ENCODE measurements around the gene TCF19.
A peak's percentile ranks its signal among the peaks of the same experiment; 100 is the strongest.
"Not testable (repeated sequence)": the region's sequence is repeated elsewhere in the genome, so short reads cannot be mapped to it uniquely, and the experiment has no call there.

TCF19 gene

DNA sequence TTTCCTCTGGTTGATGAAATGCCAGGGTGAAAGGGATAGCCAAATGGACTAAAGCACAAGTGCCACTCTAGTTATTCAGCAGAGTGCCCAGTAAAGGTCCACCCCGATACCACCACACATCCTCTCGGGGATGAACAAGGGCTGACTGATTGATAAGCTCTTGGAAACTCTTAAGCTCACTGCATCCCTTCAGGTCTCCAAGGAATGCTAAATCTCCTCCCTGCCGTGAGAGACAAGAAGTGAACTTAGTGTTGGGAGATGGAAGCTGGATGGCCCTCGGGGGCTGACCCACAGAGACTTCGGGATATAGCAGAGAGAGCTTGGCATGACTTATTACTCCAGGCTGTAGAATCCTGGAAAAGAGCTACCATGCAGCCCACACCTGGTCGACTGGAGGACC is 25.5 kb downstream of the TCF19 start:
- not testable (repeated sequence) for DNase-seq

DNA sequence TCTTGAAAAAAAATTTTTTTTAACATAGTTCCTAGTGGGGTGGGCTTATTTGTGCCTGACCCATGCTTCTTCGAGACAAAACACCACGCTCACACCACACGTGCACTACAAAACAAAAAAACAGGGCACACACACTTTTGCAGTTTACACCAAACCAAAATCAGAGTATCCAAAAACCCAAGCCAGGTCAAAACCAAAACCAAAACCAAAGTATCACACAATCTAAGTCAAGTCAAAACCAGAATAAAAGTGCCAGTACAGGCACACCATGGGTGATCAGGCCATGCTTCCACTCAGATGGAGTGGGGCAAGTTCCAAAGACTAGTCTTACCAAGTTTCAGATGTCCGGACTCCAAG is 27.3 kb downstream of the TCF19 start:
- not testable (repeated sequence) for DNase-seq

DNA sequence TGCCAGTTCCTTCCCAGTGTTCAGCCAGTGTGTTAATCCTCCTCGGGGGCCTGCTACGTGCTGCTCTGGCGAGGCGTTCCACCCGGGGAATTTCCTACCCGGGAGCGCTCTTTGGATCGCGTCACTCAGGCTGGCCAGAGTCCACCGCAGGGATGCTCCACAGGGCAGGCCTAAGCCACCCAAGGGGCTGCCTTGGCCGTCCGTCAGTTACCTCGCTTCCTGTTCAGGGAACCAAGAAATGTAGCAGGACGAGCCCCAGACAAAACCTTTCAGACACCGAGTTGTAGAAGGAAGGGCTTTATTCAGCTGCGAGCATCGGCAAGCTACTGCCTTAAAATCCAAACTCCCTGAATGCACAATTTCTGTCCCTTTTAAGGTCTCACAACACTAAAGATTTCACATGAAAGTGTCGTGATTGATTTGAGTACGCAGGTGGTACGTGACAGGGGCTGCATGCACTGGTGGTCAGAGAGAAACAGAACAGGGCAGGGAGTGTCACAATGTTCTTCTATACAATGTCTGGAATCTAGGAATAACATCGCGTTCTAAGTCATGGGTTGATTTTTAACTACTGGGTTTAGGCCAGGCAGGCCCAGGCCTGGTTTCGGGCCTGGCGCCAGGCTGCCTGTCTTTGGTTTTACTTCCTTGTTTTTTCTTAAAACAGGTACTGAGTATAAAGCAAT is 27.8 kb downstream of the TCF19 start:
- DNase-seq, result peak; percentile 39

DNA sequence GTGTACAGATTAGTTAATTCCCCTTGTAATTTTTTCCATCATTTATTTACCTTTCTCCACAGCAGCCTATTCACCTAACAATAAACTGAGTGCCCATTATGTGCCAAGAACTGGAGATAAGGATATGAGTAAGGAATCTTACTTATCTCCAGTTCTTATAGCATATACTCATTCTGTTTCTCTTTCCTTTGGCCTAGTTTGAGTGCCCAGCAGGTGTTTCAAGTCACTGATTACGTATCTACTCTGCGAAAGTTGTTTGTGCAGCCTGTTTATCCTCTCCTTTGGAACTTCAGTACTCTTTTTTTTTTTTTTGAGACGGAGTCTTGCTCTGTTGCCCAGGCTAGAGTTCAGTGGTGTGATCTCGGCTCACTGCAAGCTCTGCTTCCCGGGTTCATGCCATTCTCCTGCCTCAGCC is 29.4 kb downstream of the TCF19 start:
- no peak for DNase-seq

DNA sequence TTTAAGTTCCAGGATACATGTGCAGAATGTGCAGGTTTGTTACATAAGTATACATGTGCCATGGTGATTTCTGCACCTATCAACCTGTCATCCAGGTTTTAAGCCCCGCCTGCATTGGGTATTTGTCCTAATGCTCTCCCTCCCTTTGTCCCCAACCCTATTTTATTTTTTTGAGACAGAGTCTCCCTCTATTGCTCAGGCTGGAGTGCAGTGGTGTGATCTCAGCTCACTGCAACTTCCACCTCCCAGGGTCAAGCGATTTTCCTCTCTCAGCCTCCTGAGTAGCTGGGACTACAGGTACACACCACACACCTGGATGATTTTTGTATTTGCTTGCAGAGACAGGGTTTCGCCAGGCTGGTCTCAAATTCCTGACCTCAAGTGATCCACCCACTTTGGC is 30.8 kb downstream of the TCF19 start:
- DNase-seq, result not testable (repeated sequence)

DNA sequence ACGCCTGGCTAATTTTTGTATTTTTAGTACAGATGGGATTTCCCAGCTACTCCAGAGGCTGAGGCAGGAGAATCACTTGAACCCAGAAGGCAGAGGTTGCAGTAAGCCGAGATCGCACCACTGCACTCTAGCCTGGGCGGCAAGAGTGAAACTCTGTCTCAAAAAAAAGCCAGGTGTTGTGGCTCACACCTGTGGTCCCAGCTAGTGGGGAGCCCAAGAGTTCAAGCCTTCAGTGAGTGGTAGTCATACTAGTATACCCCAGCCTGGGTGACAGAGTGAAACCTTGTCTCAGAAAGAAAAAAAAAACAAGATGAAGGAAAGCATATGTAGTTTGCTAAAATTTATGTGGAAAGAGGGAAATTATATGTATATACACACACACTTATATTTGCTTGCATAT is 32.1 kb downstream of the TCF19 start:
- peak; percentile 90 for DNase-seq

DNA sequence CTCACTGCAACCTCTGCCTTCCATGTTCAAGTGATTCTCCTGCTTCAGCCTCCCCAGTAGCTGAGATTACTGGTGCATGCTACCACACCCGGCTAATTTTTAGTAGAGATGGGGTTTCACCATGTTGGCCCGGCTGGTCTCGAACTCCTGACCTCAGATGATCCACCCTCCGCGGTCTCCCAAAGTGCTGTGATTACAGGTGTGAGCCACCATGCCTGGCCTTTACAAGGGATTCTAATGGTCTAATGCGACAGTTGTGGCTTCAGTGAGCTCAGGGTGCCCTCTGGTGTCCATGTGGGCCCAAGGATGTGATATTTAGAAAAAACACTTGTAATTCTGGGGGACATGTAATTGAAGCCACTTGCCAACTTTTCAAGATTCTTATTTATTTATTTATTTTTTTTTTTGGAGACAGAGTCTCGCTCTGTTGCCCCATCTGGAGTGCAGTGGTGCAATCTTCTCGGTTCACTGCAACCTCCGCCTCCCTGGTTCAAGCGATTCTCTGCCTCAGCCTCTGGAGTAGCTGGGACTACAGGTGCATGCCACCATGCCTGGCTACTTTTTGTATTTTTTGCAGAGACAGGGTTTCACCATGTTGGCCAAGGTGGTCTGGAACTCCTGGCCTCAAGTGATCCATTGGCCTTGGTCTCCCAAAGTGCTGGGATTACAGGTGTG is 34.2 kb downstream of the TCF19 start:
- DNase-seq, result peak; percentile 90

DNA sequence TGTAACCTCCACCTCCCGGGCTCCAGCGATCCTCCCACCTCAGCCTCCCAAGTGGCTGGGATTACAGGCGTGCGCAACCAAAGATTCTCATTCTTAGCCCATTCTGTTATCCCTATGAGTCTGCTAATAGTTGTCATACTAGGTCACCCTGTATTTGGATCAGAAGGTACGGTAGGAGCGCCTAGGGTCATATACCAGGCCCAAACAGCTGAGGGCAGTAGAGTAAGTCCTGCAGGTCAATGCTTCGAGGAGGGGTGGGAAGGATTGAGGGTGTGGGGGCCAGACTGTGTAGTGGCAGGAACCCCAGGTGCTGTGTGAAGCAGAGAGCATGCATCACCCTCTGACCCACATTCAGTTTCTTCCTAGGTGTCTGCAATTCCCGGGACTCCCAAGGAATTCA is 34.8 kb downstream of the TCF19 start:
- DNase-seq, result no peak

DNA sequence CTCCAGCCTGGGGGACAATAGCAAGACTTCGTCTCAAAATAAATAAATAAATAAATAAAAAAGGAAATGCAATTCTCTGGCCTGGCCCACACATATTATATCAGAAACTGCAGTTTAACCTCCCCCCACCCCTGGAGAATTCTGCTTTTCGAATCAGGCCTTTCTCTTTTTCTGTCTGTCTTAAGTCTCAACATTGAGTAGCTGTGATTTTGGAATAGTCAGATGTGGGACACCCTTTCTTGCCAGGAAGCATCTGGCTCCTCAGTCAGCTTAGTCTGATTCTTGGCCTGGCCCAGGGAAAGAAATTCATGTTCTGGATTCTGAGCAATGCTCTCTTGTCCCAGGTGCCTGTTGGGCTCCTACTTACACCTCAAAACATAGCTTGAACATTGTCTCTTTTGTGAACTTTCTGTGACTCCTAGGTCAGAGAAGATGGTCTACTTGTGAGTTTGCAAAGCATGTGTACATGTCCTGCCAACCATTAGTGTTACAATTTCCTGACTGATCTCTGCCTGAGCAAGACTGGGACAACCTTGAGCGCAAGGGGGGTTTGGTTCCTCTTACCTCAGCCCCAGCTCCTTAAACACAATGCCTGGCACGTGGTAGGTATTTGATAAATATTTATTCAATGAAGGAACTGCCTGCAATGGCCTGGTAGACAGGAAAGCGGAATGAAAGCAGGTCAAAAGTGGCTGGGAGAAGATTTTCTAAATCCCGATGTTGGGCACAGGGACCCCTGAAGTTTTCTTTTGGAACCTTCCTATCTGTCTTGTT is 35.9 kb downstream of the TCF19 start:
- DNase-seq, result no peak

DNA sequence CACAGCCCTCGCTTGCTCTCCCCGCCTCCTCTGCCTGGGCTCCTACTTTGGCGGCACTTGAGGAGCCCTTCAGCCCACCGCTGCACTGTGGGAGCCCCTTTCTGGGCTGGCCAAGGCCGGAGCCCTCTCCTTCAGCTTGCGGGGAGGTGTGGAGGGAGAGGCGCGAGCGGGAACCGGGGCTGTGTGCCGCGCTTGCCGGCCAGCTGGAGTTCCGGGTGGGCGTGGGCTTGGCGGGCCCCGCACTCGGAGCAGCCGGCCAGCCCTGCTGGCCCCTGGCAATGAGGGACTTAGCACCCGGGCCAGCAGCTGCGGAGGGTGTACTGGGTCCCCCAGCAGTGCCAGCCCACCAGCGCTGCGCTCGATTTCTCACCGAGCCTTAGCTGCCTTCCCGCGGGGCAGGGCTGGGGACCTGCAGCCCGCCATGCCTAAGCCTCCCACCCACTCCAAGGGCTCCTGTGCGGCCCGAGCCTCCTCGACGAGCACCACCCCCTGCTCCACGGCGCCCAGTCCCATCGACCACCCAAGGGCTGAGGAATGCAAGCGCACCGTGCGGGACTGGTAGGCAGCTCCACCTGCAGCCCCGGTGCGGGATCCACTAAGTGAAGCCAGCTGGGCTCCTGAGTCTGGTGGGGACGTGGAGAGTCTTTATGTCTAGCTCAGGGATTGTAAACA is 37.1 kb downstream of the TCF19 start:
- DNase-seq, result not testable (repeated sequence)

DNA sequence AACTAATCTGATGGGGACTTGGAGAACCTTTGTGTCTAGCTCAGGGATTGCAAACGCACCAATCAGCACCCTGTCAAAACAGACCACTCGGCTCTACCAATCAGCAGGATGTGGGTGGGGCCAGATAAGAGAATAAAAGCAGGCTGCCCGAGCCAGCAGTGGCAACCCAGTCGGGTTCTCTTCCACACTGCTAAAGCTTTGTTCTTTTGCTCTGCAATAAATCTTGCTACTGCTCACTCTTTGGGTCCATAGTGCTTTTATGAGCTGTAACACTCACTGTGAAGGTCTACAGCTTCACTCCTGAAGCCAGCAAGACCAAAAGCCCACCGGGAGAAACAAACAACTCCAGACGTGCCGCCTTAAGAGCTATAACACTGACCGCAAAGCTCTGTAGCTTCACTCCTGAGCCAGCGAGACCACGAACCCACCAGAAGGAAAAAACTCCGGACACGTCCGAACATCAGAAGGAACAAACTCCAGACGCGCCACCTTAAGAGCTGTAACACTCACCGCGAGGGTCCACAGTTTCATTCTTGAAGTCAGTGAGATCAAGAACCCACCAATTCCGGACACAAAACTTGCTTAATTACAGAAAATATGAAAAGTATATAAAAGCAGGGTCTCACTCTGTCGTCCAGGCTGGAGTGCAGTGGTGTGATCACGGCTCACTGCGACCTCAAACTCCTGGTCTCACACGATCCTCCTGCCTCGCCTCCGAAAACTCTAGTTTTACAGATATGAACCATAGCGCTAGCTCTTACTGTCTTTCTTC is 38.0 kb downstream of the TCF19 start:
- DNase-seq, result not testable (repeated sequence)

DNA sequence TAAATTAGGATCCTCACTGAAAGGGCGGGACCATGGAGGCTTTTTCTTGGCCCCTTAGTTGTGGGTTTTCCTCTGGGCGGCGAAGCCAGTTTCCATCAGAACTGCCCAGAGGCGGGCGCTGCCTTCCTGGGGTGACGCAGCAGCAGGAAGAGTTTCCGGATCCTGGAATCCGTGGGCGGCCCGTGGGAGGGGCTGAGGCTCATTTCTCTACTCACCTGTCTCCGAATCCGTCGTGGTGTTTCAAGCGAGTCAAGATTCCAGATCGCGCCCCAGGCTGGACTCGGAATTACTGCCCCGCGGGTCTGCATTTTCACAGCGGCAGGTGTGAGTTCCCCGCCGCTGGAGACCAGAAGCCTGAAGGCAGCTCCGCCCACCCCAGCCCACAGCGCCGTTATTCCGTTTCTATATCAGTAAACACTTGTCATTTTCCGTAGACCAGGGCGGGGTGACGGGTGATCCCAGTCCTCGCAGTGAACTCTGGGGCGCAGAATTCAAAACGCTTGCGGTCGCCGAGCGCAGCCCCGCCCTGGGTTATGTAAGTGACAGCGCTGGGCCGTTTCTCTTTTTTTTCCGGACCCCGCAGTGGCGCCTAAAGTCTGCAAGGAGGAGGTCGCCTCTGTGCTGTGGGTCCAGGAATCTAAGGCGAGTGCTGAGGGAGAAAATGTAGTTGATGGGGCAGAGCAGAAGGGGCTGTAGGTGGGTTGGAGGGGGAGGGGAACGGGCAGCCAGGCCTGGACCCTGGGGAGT is 39.3 kb downstream of the TCF19 start:
- peak; percentile 96 for DNase-seq

DNA sequence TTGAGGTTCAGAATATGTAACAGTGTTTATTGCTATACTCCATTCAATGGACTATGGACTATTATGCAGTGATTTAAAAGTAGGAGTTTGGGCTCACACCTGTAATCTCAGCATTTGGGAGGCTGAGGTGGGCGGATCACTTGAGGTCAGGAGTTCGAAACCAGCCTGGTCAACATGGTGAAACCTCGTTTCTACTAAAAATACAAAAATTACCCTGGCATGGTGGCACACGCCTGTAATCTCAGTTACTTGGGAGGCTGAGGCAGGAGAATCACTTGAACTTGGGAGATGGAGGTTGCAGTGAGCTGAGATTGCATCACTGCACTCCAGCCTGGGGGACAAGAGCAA is 40.7 kb downstream of the TCF19 start:
- DNase-seq, result not testable (repeated sequence)

DNA sequence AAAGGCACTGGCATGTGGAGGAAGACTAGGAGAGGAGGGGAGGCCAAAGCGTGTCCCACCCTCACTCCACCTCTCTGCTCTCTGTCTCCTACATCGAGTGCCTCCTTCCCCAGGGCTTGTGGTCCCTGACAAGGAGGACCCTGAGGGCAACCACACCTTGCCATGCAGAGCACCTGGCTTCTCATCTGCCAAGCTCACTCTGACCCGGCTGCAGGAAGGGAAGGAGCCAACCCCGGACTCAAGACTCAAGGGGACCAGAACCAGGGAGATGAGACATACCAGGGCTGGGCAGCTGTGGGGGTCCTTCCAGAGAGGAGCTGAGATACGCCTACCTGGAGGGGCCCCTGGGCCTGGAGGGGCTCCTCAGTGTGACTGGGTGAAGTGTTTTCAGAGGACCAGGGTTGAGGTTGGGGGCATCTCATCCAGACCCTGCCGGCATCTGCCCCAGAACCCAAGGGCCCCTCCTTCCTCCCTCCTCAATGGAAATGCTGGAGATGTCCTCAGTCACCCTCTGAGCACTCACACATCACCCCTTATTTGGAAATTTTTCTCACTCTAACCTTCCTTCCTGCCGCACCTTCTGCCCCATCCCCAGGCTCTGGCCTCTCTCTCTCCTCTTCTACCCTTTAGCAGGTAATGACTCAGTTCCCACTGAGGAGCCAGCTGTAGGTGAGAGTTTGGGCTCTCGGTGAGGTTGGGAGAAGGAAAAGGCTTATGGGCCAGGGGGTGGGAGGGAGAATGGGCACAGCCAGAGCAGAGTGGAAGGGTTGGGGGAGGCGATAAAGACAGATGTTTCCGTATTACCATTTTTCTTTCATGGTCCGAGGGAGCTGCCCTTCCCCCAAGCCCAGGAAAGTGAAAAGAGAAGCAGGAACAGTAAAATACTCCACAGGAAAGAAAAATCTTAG is 44.1 kb downstream of the TCF19 start:
- peak; percentile 50 for DNase-seq

DNA sequence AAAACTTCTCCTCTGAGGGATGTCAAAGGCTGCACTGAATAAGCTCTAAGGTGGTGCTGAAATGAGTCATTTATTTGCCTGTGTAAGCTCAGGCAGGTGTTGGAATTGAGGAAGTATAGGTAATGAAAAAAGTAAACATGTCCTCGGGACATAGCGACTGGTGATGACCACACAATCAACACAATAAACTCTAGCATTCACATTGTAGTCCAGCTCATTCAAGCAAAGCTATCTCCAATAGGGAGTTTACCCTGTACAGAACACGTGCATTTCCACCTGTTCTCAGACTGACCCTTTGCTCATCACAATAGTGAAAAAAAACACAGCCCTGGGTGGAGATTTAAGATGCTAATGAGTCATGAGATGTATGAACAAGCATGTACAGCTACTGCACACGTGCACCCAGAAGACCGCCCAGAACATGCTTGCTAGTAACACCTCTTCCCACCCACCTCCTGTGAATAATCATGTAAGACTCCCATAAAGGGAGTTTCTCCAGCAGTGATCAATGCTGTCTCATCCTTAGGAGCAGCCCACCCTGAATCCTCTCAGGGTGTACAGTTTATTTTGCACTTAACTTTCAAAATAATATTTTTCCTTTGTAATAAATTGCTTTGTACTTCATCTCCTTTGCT is 45.1 kb downstream of the TCF19 start:
- DNase-seq, result peak; percentile 83

DNA sequence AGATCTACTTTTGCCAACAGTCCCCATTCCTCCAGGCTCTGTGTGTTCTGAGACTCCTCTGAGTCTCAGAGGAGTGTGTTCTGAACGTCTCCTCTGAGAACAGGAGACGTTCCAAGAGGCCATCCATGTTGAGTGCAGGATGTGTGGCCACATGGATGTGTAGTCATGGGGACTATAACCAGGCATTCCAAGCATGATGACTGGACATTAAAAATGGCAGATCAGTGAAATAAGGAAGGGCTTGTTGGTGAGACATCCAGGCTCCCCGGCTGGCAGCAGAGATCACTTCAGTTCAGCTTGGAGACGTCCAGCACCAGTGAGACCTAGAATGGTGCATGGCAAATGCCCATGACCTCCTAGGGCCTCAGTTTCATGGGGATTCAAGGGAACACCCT is 46.4 kb downstream of the TCF19 start:
- no peak for DNase-seq

DNA sequence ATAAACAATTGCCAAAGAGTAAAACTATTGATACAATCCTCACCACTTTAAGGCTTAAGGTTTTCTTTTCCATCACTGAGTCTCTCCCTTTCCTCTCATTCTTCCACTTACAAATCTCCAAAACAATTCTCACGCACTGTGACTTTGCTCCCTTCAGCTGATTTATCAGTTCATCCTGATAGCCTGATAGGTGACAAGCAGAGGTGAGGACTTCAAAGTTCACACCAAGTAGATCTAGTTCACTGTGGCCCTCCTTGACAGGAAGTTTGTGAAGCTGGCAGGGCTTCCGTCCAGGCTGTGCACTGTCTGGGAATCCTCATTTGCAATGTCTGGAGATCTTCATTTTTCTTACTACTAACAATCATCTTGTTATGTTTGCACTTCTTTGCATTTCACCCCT is 47.2 kb downstream of the TCF19 start:
- DNase-seq, result no peak

DNA sequence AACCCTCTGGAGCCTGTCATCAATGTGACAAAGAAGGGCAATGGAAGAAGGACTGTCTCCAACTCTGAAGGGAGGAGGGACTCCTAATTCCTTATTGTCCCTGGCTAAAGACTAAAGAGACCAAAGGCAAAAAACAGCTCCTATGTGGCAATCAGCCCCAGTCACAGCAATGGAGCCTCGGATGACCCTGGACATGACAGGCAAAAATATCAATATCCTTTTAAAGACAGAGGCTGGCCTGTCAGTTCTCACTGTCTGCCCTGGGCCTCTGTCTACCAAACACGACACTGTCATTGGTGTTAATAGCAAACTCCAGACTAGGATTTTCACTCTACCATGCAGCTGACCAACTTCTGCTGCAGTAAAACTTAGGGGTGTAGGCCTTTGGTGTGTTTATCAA is 50.1 kb downstream of the TCF19 start:
- no peak for DNase-seq

DNA sequence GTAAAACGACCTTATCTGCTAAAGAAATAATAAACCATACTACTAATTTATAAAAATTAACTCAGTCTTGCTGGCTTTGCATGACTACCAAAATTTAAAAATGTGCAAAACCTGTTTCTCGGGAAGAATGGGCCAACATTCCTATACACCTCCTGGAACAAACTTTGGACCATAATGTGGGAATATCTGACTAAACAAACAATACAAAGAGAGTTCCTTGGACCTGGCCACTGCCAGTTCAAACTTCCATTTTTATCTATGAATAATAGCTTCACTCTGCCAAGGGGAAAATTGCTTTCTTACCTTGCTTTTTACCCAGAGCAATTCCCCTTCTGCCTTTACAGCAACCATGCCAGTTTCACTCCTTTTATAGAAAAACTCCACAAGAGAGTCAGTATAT is 50.7 kb downstream of the TCF19 start:
- no peak for DNase-seq

DNA sequence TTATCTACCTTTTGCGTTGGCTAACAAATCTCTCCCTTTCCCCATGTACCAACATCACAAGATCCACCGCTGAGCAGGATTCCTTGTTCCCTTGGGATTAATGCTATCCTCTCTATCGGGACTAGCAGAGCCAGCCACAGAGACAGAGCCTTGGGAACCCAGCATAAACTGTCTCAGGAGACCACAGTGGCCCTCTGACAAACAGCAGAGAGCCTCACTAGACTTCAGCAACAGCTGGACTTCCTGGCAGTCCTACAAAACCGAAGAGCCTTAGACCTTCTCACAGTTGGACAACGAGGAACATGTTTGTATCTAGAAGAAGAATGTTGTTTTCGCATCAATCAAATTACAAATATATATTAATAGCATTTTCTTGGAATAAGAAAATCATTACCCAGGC is 51.7 kb downstream of the TCF19 start:
- no peak for DNase-seq

All from RPMI8226 (cell line).